ENCODE measurements around the gene EXOC2. TPM values are rescaled to one million over a fixed set of nuclear protein-coding genes. Genes with fewer than 3 reads are reported as not detected.

EXOC2 gene
- total RNA-seq, 1 donor from 2014 or later, result 29.2 TPM

DNA sequence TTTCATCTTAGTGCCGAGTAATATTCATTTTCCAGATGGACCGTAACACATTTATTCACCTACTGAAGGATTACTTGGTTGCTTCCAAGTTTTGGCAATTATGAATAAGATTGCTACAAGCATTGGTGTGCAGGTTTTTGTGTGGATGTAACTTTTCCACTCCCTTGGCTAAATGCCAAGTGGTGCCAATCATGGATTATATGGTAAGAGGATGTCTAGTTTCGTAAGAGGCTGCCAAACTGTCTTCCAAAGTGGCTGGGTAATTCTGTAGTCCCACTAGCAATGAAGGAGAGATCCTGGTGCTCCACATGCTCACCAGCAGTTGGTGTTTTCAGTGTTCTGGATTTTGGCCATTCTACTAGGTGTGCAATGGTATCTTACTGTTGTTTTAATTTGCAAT lies 184.3 kb downstream of the EXOC2 start:
- no peaks in the 10 kb centered on the region for H3K27me3 ChIP-seq (ENCODE audit: control insufficient read depth, insufficient read depth, low read length)
- no peak for TF ChIP-seq CTCF (IDR thresholded peaks at IDR 0.05; ENCODE audit: insufficient read depth, low read length, severe bottlenecking)
- FAIRE-seq, result no peak
- no peak overlapping the region for H3K4me3 ChIP-seq (ENCODE audit: low read depth, low read length)
- H3K36me3 ChIP-seq (ENCODE audit: control insufficient read depth, insufficient read depth, low read length), result peaks cover 1% of the 10 kb centered on the region
- DNase-seq (ENCODE audit: low read depth), result no peak

- no peak for DNase-seq (ENCODE audit: low read depth)
- H3K4me3 ChIP-seq (ENCODE audit: low read depth, low read length), result no peak overlapping the region
- H3K27me3 ChIP-seq (ENCODE audit: control insufficient read depth, insufficient read depth, low read length), result no peaks in the 10 kb centered on the region
- FAIRE-seq, result no peak
- TF ChIP-seq CTCF (IDR thresholded peaks at IDR 0.05; ENCODE audit: insufficient read depth, low read length, severe bottlenecking), result no peak
- H3K36me3 ChIP-seq (ENCODE audit: control insufficient read depth, insufficient read depth, low read length), result peaks cover under 1% of the 10 kb centered on the region
These were observed 184.9 kb downstream of the EXOC2 start for GRCh38 chr6:508006-508405.

DNA sequence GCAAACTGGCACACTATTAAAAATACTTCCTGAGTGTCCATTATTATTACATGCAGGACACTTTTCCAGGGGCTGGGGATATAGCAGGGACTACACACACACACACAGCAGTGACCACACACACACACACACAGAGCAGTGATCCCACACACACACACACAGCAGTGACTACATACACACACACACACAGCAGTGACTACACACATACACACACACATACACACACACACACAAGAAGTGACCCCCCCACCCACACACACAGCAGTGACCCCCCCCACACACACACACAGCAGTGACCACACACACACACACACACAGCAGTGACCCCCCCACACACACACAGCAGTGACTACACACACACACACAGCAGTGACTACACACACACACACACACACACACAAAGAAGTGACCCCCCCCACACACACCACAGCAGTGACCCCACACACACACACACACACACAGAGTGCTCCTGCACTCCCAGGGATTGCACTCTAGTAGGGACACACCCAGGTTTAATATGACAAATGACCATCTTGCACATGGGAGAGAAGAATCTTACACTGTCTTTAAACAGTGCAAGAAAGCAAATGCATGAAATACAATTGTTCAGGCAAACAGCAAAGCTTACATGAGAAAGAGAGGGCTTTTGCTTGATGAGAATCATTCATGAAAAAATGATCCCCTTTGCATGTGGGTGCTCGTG lies 185.9 kb downstream of the EXOC2 start:
- Histone ChIP-seq H3K36me3 (ENCODE audit: control insufficient read depth, insufficient read depth, low read length) (no peaks in the 10 kb centered on the region), H3K4me3 (ENCODE audit: low read depth, low read length) (no peak overlapping the region), H3K27me3 (ENCODE audit: control insufficient read depth, insufficient read depth, low read length) (no peaks in the 10 kb centered on the region)
- DNase-seq (ENCODE audit: low read depth) (no peak), FAIRE-seq (no peak)
- no peak for TF ChIP-seq CTCF (IDR thresholded peaks at IDR 0.05; ENCODE audit: insufficient read depth, low read length, severe bottlenecking)

DNA sequence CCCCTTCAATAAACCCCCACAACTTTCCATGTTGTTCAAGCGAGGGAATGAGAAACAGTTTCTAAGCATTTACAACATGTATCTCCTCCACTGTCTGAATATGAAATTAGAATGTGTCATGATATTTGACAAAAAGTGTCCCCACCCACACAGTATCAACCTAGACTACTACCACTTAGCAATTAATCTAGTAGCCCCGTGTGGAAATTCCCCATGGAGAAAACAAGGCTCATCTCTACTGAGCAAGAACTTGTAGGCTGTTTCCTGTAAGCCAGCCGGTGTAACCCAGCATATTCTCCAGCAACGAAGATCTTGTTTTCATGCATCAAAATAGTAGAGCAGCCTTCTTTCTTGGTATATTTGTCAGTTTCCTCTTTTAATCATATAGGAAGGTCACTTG lies 186.4 kb downstream of the EXOC2 start:
- no peak overlapping the region for H3K4me3 ChIP-seq (ENCODE audit: low read depth, low read length)
- no peaks in the 10 kb centered on the region for H3K36me3 ChIP-seq (ENCODE audit: control insufficient read depth, insufficient read depth, low read length)
- DNase-seq (ENCODE audit: low read depth) (no peak), FAIRE-seq (no peak)
- no peak for TF ChIP-seq CTCF (IDR thresholded peaks at IDR 0.05; ENCODE audit: insufficient read depth, low read length, severe bottlenecking)
- no peaks in the 10 kb centered on the region for H3K27me3 ChIP-seq (ENCODE audit: control insufficient read depth, insufficient read depth, low read length)

DNA sequence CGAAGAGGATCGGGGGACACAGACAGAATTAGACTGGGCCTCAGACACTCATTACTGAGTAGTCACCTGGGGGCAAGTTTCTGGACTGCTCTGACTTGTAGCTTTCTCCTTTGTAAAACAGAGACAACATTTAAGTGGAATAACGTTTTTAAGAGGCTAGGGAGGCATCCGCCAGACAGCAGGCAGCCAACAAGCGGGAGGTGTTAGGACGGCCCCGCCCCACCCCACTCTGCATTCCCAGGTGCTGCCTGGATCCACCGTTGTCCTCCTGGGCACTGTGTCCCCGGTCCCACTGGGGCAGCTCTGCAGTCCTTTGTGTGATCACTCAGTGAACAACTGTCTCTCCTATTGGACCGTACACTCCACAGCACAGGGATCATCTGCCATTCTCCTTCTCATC lies 187.6 kb downstream of the EXOC2 start:
- Histone ChIP-seq H3K4me3 (ENCODE audit: low read depth, low read length) (no peak overlapping the region), H3K27me3 (ENCODE audit: control insufficient read depth, insufficient read depth, low read length) (no peaks in the 10 kb centered on the region), H3K36me3 (ENCODE audit: control insufficient read depth, insufficient read depth, low read length) (no peaks in the 10 kb centered on the region)
- no peak for TF ChIP-seq CTCF (IDR thresholded peaks at IDR 0.05; ENCODE audit: insufficient read depth, low read length, severe bottlenecking)
- no peak for DNase-seq (ENCODE audit: low read depth)
- FAIRE-seq, result no peak

- TF ChIP-seq CTCF (IDR thresholded peaks at IDR 0.05; ENCODE audit: insufficient read depth, low read length, severe bottlenecking), result no peak
- H3K36me3 ChIP-seq (ENCODE audit: control insufficient read depth, insufficient read depth, low read length), result no peaks in the 10 kb centered on the region
- no peak overlapping the region for H3K4me3 ChIP-seq (ENCODE audit: low read depth, low read length)
- FAIRE-seq, result no peak
- H3K27me3 ChIP-seq (ENCODE audit: control insufficient read depth, insufficient read depth, low read length), result no peaks in the 10 kb centered on the region
- no peak for DNase-seq (ENCODE audit: low read depth)
These were observed 188.4 kb downstream of the EXOC2 start for GRCh38 chr6:504446-504980.
